Upper lobe of right lung (tissue), 1 donor: ENCODE measurements around the gene GDPD3. TPM values are rescaled to one million over a fixed set of nuclear protein-coding genes. Genes with fewer than 3 reads are reported as not detected.
A peak's percentile ranks its signal among the peaks of the same experiment; 100 is the strongest.
"Not testable (repeated sequence)": the region's sequence is repeated elsewhere in the genome, so short reads cannot be mapped to it uniquely, and the experiment has no call there.

Experiments used
- ATAC-seq: fragments of 200-7000 bp; cut with Tn5 transposase; one replicate; pipeline ENCODE4 v1.9.1; 2020; ENCODE audit warnings: mild to moderate bottlenecking, moderate library complexity
- DNase-seq: peaks from one replicate; pipeline ENCODE4 v3.0.0-alpha.2; 2020
- H3K27ac ChIP-seq: fragments of 200-600 bp; one replicate; pipeline ENCODE4 v1.8.0; 2022
- H3K27me3 ChIP-seq: fragments of 200-600 bp; one replicate; pipeline ENCODE4 v1.8.0; 2022; ENCODE audit warnings: mild to moderate bottlenecking
- H3K36me3 ChIP-seq: fragments of 200-600 bp; one replicate; pipeline ENCODE4 v1.8.0; 2022
- H3K4me1 ChIP-seq: fragments of 200-600 bp; one replicate; pipeline ENCODE4 v1.8.0; 2022
- H3K4me3 ChIP-seq: fragments of 200-600 bp; one replicate; pipeline ENCODE4 v1.8.0; 2022; ENCODE audit warnings: mild to moderate bottlenecking
- H3K9me3 ChIP-seq: fragments of 200-600 bp; one replicate; pipeline ENCODE4 v1.8.0; 2022
- intact Hi-C: fragments of 100-400 bp; cut with DNase I; formaldehyde crosslinking; loops from one replicate; pipeline ENCODE4 v1.11.0; 2022
- total RNA-seq: library from RNA; stranded (reverse); fragmentation: NEBNext Ultra II Directional; extraction: Animal tissue kit (Norgen Biotek cat#: 25700); gene quantifications from one replicate; pipeline ENCODE4 v1.2.1, GENCODE V29; 2021
- TF ChIP-seq, protein P1 (sequence below): fragments of 200-600 bp; IDR thresholded peaks from one replicate; pipeline ENCODE4 v1.8.0; 2022; ENCODE audit warnings: antibody characterized with exemption
- donor health status: DM: no; HTN: yes; CAD: no; lungs with severe emphysema.

GDPD3 gene
- total RNA-seq, 1 donor from 2014 or later = 11.5 TPM

DNA sequence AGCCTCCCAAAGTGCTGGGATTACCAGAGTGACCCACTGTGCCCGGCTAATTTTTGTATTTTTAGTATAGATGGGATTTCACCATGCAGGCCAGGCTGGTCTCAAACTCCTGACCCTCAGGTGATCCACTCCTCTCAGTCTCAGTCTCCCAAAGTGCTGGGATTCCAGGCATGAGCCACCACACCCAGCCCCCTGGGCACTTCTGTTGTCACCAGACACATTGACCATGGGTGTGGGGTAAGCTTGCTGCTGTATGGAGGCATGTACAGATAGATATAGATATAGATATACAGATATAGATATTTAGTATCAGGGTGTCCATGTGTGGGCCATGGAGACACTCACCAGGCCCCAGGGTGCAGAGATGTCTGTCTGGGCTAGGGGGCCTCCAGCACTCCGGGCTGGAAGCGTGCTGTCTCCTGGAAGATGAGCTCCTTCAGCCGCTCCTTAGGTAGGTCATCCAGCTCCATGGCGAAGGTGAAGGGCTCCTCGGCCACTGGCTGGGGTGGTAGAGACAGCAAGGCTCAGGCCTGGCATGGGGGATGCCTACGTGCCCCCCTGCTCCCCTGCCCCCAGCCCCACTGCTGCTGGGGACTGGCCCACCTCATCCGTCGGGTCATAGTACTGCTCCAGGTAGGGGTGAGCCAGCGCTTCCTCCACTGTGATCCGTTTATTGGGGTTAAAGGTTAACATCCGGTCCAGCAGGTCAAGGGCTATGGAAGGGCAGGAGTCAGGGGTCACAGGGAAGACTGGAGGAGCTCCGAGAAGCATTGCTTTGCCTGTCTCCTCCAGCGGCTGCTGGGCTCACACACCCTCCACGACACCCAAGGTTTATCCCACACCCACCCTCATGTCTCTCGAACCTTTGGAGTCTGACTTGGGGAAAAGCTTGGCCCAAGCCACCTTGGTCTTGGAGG lies 3.2 kb upstream of the GDPD3 start:
- Histone ChIP-seq H3K4me3 (no peak overlapping the region), H3K27ac (no peak overlapping the region), H3K36me3 (peaks cover 59% of the 10 kb centered on the region), H3K27me3 (no peaks in the 10 kb centered on the region), H3K9me3 (no peaks in the 10 kb centered on the region), H3K4me1 (peaks cover 15% of the 10 kb centered on the region)
- ATAC-seq (no peak), DNase-seq (peak; percentile 41)
- TF ChIP-seq, protein P1, sequence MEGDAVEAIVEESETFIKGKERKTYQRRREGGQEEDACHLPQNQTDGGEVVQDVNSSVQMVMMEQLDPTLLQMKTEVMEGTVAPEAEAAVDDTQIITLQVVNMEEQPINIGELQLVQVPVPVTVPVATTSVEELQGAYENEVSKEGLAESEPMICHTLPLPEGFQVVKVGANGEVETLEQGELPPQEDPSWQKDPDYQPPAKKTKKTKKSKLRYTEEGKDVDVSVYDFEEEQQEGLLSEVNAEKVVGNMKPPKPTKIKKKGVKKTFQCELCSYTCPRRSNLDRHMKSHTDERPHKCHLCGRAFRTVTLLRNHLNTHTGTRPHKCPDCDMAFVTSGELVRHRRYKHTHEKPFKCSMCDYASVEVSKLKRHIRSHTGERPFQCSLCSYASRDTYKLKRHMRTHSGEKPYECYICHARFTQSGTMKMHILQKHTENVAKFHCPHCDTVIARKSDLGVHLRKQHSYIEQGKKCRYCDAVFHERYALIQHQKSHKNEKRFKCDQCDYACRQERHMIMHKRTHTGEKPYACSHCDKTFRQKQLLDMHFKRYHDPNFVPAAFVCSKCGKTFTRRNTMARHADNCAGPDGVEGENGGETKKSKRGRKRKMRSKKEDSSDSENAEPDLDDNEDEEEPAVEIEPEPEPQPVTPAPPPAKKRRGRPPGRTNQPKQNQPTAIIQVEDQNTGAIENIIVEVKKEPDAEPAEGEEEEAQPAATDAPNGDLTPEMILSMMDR = no peak
- intact Hi-C loops = no loop called here

DNA sequence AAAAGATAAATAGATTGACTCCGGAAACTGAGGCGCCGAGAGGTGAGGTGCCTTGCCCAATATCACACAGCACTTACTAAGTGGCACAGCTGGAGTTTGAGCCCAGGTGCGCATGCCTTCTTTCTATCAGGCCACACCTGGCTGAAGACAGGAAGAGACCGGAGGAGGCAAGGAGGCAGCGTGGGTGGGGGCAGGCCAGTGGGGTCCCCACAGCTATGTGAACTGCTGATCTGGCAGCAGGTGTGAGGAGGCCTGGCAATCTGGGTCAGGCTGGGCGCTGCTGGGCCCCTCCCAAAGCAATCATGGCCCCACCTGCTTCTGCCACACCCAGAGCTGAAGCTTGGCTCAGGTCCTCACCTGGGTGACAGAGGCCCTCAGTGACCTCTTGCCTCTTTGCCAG lies 1.9 kb upstream of the GDPD3 start:
- ATAC-seq (peak; percentile 73), DNase-seq (peak; percentile 72)
- Histone ChIP-seq H3K9me3 (no peaks in the 10 kb centered on the region), H3K36me3 (peaks cover 68% of the 10 kb centered on the region), H3K4me3 (no peak overlapping the region), H3K27me3 (no peaks in the 10 kb centered on the region), H3K4me1 (peaks cover 6% of the 10 kb centered on the region), H3K27ac (no peak overlapping the region)
- intact Hi-C loops = no loop called here
- TF ChIP-seq, protein P1 = no peak

DNA sequence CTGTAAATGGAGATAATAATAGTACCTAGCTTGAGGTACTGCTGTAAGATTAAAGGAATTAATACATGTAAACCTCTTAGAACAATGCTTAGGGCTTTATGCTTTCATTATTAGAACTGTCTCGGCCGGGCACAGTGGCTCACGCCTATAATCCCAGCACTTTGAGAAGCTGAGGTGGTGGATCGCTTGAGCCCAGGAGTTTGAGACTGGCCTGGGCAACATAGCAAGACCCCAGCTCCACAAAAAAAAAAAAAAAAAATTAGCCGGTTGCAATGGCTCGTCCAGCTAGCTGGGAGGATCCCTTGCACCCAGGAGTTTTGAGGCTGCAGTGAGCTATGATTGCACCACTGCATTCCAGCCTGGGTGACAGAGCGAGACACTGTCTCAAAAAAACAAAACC lies 1.5 kb upstream of the GDPD3 start:
- H3K4me1 ChIP-seq, H3K4me3 ChIP-seq, H3K27me3 ChIP-seq, intact Hi-C loops, H3K27ac ChIP-seq, H3K9me3 ChIP-seq, ATAC-seq, DNase-seq: not testable (repeated sequence)
- peaks cover 69% of the 10 kb centered on the region for H3K36me3 ChIP-seq

- Histone ChIP-seq H3K27me3 (no peaks in the 10 kb centered on the region), H3K27ac (no peak overlapping the region), H3K4me3 (no peak overlapping the region), H3K9me3 (no peaks in the 10 kb centered on the region), H3K4me1 (peaks cover 6% of the 10 kb centered on the region), H3K36me3 (peaks cover 65% of the 10 kb centered on the region)
- ATAC-seq (no peak), DNase-seq (no peak)
- TF ChIP-seq, protein P1 = no peak
- intact Hi-C loops = no loop called here
These were observed 1.1 kb upstream of the GDPD3 start for GRCh38 chr16:30114411-30114810.

GRCh38 chr16:30113711-30114333 lies 485 bp upstream of the GDPD3 start:
- Histone ChIP-seq H3K27ac (no peak overlapping the region), H3K36me3 (peaks cover 62% of the 10 kb centered on the region), H3K4me1 (peaks cover 6% of the 10 kb centered on the region), H3K9me3 (no peaks in the 10 kb centered on the region), H3K27me3 (no peaks in the 10 kb centered on the region), H3K4me3 (no peak overlapping the region)
- DNase-seq (no peak), ATAC-seq (no peak)
- TF ChIP-seq, protein P1 = no peak
- intact Hi-C loops = no loop called here
